Measurements from ENCODE around the gene ZNF426.
"Not testable (repeated sequence)": the region's sequence is repeated elsewhere in the genome, so short reads cannot be mapped to it uniquely, and the experiment has no call there.

ZNF426 gene
- total RNA-seq, result 25.7 reads per million, percentile 52 among the genes with 10 or more reads in this experiment

DNA sequence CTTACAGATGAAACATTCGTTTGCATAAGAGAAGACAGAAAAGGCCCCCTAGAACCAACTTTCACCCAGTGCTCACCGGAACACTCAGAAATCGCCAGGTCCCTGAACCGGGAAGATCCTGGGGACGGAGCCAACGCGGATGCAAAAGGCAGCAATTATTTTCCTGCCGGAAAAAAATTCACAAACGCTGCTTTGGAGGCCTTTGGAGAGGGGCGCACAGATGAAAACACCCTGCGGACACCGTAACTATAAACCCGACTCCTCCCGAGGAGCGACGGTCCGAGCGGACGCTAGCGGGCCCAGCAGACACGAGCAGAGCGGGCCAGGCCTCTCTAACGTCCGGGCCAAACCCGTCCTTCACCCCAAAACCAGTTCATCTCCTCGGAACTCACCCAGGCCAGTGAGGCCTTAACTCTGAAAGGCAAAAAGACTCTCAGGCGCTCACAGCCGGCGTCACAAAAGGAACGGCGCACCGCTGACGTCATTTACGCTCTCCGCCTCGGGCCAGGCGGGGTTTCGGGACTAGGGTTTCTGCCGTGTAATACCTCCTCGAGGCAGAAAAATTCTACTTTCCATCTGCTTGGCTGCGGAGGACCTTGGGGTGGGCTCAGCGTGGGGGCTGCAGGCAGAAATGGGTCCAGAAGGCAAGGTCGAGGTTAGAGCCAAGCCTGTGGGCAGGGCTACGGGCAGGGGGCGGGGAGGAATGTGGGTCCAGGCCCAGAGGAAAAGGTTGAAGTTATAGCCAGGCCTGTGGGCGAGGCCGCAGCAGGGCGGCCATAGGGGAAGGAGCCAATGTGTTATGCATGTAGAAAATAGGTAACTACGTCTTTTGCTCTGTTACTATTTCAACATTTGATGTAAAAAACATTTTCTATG lies at the start of gene ZNF426:
Gene ZNF426, minus strand, starts transcription at position 463 of the 876 bp plus-strand sequence. CDS start 2,413 bp downstream, outside the sequence.
- peak; percentile 70 for DNase-seq

DNA sequence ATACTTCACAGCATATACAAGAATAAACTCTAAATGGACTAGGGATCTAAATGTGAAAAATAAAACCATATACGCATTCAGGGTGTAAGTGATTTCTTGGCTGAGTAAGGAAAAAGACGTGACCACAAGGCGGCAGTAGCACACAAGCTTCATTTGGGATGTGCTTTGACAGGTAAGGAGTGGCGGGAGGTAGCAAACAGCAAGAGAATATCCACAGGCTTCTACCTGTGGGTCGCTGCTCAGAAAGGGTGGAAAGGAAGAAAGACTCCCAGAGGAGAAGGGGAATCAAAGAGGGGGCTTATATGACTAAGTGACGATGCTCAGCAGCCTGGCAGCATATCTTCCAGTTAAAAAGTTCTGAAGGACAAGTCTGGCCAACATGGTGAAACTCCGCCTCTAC lies 48.3 kb upstream of the ZNF426 start:
- DNase-seq, result peak; percentile 72

GRCh38 chr19:9584073-9584833 lies 45.8 kb upstream of the ZNF426 start, which contains the start of gene ZNF121:
ZNF121 (minus strand) TSS chr19:9584504; CDS start chr19:9568097, 16,407 bp downstream.
- peak; percentile 66 for DNase-seq

- not testable (repeated sequence) for DNase-seq
Observed at GRCh38 chr19:9582081-9582725, 43.8 kb upstream of the ZNF426 start.

- DNase-seq, result no peak
Observed at GRCh38 chr19:9580728-9581127, 42.3 kb upstream of the ZNF426 start.

DNA sequence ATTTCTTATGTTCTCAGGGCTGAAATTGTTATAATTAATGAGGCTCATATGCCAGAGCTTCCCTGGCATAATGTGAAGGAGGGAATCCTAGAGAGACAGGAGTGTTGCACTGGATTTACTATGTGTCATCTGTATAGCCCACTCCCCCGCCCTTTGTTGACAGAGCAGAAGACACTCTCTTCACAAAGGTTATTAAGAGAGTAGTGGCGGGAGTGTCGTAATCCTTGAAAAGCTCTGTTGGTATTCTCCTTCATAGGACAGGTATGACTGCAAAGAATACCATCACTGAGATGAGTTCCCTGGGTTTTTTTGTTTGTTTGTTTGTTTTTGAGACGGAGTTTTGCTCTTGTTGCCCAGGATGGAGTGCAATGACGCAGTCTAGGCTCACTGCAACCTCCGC lies 31.8 kb upstream of the ZNF426 start:
- no peak for DNase-seq

DNA sequence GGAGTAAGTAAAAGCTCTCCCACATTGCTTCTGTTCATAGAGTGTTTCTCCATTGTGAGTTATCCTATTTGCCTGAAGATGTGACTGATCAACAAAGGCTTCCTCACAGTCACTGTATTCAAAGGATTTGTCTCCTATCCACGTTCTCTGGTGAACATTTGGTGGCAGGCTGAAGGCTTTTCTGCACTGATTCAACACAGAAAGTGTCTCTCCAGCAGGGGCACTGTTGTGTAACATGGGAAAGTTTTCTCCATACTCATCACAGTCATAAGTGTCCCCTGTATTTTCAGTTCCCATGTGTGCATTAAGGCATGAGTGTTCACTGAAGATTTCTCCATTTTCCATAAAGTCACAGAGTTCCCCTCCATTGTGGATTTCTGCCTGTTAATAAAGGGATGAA lies 28.3 kb upstream of the ZNF426 start:
- no peak for DNase-seq

- DNase-seq, result no peak
Observed at GRCh38 chr19:9565900-9566705, 27.7 kb upstream of the ZNF426 start.

DNA sequence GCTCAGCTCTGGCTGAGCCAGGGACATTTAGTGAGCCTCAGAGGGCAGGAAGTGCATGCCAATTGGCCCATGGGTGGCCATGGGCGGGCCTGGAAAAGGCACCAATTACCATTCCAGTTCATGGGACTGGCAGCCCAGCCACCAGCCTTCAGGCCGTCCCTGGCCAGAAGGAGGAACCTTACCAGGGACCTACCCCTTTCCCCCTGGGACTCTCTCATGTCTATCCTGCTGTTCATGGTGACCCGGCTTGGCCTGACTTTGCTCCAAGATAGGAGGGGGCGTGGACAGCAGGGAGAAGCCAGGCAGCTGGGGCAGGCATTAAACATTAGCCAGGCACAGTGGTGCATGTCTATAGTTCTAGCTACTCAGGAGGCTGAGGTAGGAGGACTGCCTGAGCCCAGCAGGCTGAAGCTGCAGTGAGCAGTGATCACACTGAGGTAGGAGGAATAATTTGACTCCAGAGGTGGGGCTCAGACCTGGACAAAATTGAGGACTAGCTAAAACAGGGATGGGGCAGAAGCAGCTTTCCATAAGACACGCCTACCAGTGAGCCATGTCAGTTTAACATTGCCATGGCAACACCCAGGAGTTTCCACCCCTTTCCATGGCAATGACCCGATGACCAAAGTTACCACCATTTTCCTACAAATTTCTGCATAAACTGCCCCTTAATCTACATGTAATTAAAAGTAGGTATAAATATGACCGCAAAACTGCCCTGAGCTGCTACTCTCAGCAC lies 14.3 kb upstream of the ZNF426 start:
- DNase-seq, result no peak

DNA sequence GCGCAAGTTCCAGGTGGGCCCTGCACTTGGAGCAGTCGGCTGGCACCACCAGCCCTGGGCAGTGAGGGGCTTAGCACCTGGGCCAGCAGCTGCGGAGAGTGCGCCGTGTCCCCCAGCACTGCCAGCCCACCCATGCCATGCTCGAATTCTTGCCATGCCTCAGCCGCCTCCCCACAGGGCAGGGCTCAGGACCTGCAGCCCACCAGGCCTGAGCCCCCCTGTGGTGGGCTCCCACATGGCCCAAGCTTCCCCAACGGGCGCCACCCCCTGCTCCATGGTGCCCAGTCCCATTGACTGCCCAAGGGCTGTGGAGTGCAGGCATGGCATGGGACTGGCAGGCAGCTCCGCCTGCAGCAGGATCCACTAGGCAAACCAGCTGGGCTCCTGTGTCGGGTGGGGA lies 9.4 kb upstream of the ZNF426 start:
- no peak for DNase-seq

DNA sequence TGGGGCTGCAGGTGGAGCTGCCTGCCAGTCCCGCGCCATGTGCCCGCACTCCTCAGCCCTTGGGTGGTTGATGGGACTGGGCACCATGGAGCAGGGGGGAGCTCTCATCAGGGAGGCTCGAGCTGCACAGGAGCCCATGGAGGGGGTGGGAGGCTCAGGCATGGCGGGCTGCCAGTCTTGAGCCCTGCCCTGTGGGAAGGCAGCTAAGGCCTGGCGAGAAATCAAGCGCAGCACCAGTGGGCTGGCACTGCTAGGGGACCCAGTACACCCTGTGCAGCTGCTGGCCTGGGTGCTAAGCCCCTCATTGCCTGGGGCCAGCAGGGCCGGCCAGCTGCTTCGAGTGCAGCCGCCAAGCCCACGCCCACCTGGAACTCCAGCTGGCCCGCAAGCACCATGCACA lies 2.8 kb upstream of the ZNF426 start:
- not testable (repeated sequence) for DNase-seq

- not testable (repeated sequence) for DNase-seq
Observed at GRCh38 chr19:9539921-9540320, 1.5 kb upstream of the ZNF426 start.

- not testable (repeated sequence) for DNase-seq
Observed at GRCh38 chr19:9539201-9539600, 756 bp upstream of the ZNF426 start.

GRCh38 chr19:9535934-9536333 lies 2.5 kb downstream of the ZNF426 start:
- DNase-seq, result no peak

- DNase-seq, result no peak
Observed at GRCh38 chr19:9531933-9532332, 6.5 kb downstream of the ZNF426 start.

GRCh38 chr19:9528757-9529336 lies 9.6 kb downstream of the ZNF426 start:
- no peak for DNase-seq

DNA sequence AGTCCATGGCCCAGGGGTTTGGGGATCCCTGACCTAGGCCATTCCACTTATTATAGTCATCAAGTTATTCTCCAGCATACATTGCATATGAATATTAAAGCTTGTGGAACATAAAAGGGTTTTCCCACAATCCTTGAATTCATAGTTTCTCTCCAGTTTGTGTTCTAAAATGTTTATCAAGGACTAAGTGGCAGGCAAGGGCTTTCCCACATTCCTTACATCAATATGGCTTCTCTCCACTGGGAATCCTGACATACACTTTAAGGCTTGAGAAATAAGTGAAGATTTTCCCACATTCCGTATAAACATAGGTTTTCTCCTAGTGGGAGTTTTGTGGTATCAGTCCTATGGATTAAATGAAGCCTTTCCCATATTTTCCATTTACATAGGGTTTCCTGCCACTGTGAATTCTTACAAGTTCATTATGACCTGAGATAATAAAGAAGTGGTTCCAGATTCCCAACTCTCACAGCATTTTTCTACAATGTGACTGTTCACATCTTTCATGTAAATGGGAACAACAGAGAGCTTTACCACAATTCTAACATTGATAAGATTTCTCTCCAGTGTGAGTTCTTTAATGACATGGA lies 14.5 kb downstream of the ZNF426 start:
- DNase-seq, result no peak

DNA sequence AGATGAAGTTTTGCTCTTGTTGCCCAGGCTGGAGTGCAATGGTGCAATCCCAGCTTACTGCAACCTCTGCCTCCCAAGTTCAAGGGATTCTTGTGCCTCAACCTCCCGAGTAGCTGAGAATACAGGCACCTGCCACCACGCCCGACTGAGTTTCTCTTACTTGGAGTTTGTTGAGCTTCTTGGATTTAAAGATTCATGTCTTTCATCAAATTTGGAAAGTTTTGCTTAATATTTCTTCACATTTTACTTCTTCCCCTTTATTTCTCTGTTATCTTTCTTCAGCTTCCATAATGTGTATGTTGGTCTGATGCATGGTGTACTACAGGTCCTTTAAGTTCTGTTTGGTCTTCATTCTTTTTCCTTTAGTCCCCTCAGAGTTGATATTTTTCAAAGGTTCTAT lies 31.2 kb downstream of the ZNF426 start:
- DNase-seq, result no peak

DNA sequence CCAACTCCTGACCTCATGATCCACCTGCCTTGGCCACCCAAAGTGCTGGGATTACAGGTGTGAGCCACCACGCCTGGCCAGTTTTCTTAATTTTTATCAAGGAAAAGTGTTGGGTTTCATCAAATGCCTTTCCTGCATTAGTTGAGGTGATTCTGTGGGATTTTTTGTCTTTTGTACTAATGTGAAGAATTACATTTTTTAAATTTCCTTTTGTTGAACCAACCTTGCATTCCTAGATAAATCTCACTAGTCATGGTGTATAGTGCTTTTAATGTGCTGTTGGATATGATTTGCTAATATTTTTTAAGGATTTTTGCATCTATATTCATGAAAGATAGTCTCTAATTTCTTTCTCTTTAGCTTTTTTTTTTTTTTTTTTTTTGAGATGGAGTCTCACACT lies 37.6 kb downstream of the ZNF426 start:
- no peak for DNase-seq

- no peak for DNase-seq
Observed at GRCh38 chr19:9498183-9498902, 40.1 kb downstream of the ZNF426 start, which contains the start of gene ZNF560. ZNF560 (minus strand) TSS chr19:9498616; CDS start chr19:9475313, 23,303 bp downstream.

All from effector CD4-positive, alpha-beta T cell (primary cell).